GM12875 (cell line): ENCODE data around the gene OXCT1.

Experiments used
- H3K4me3 ChIP-seq: one replicate; pipeline ENCODE4 v1.5.1; 2011; ENCODE audit warnings: low read depth, low read length, control low read depth
- TF ChIP-seq, protein P1 (sequence below): IDR thresholded peaks from 2 replicates; pipeline ENCODE4 v1.5.1; 2011; ENCODE audit warnings: low read depth, mild to moderate bottlenecking, control low read depth, inconsistent platforms, low read length, moderate library complexity, borderline replicate concordance; ENCODE audit not compliant: insufficient read depth

OXCT1 gene

GRCh38 chr5:41842777-41843176 lies 27.4 kb downstream of the OXCT1 start:
- TF ChIP-seq, protein P1, sequence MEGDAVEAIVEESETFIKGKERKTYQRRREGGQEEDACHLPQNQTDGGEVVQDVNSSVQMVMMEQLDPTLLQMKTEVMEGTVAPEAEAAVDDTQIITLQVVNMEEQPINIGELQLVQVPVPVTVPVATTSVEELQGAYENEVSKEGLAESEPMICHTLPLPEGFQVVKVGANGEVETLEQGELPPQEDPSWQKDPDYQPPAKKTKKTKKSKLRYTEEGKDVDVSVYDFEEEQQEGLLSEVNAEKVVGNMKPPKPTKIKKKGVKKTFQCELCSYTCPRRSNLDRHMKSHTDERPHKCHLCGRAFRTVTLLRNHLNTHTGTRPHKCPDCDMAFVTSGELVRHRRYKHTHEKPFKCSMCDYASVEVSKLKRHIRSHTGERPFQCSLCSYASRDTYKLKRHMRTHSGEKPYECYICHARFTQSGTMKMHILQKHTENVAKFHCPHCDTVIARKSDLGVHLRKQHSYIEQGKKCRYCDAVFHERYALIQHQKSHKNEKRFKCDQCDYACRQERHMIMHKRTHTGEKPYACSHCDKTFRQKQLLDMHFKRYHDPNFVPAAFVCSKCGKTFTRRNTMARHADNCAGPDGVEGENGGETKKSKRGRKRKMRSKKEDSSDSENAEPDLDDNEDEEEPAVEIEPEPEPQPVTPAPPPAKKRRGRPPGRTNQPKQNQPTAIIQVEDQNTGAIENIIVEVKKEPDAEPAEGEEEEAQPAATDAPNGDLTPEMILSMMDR, result no peak
- H3K4me3 ChIP-seq, result no peak overlapping the region

DNA sequence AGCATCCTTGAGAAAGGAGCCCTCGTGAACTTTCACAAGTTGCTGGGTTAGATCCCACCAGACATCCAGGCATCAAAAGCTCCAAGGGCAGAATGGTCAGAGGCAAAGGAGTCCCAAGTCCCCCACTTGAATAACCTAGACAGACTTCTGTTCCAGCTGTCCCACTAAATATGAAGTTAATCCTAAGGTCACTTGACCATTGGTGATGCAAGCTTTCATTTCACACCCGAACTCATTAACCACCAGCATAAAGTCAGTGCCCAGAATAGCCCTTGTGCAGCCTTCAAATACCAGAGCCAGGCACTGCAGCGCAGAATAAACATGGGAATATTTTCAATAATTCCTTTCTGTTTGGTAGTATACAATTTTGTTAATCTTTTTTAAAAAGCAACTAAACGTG lies 28.9 kb downstream of the OXCT1 start:
- TF ChIP-seq, protein P1, result no peak
- H3K4me3 ChIP-seq, result no peak overlapping the region

- H3K4me3 ChIP-seq, result no peak overlapping the region
- TF ChIP-seq, protein P1, result no peak
These were observed 30.0 kb downstream of the OXCT1 start for GRCh38 chr5:41840251-41840650.

DNA sequence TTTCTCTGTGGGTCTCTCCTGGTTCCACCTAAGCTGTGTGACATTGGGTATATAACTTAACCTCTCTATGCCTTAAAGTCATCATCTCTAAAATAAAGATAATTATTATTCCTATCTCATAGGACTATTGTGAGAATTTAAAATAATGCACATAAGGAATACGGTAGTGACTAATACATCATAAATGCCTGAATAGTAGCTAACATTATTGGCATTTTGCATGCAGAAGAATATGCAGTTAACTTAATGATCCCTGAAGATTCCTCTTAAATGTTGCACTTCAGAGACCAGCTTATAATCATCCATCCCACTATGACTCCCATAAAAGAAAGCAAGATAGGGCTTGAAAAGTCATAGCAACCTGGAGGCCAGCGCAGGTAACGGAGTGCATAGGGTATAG lies 32.4 kb downstream of the OXCT1 start:
- no peak overlapping the region for H3K4me3 ChIP-seq
- TF ChIP-seq, protein P1, result no peak

- no peak overlapping the region for H3K4me3 ChIP-seq
- TF ChIP-seq, protein P1, result no peak
These were observed 34.6 kb downstream of the OXCT1 start for GRCh38 chr5:41835645-41836044.

- no peak overlapping the region for H3K4me3 ChIP-seq
- TF ChIP-seq, protein P1, result no peak
These were observed 35.7 kb downstream of the OXCT1 start for GRCh38 chr5:41834506-41834905.

GRCh38 chr5:41832430-41832829 lies 37.8 kb downstream of the OXCT1 start:
- TF ChIP-seq, protein P1, result no peak

More at GRCh38 chr5:41832430-41832829, 37.8 kb downstream of the OXCT1 start:
- no peak overlapping the region for H3K4me3 ChIP-seq
